HG02840 (cell line): ENCODE results near the gene AMIGO2.
"Not testable (repeated sequence)": the region's sequence is repeated elsewhere in the genome, so short reads cannot be mapped to it uniquely, and the experiment has no call there.

ENCODE experiments used
- ATAC-seq: cut with Tn5 transposase; IDR thresholded peaks from one replicate; pipeline ENCODE4 v1.9.1; 2021; ENCODE audit warnings: mild to moderate bottlenecking, moderate library complexity, moderate number of reproducible peaks; ENCODE audit not compliant: unreplicated experiment, low FRiP score

The AMIGO2 gene

GRCh38 chr12:47075192-47076084 is 4.3 kb downstream of the AMIGO2 start:
- no peak for ATAC-seq

DNA sequence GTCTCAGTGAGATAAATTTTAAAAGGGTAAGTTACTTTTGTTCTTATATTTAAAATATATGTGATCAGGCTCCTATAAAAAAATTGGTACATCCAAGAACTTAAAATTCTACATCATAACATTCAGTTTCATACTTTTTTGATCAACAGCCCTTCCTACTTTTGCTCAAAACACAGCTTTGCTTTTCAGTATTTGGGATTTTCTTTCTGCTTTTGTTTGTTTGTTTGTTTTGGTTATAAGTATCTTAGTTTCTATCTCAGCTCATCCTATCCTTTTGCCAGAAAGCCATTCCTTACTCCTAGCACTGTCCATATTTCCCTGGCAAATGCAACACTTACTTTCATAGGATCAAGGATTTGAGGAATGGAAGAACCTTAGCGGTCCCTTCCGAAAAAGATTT is 5.0 kb downstream of the AMIGO2 start:
- ATAC-seq, result no peak

DNA sequence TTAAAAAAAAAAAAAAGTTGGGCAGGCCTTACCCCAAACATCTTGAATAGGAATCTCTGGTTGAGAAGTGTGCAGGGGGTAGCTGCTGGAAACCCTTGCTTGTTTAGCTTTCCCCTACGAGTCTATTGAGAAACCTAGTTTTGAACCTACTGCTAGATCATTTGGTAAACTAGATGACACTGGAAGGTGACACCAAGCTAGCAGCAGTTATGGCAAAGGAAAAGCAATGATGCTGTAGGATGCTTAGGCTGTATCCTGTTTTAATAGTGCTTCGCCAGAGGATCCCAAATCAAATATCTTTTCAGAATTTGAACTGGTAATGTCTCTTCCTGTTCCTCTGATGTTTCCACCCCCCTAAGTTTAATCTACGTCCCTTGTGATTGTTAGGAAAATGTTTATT is 5.8 kb downstream of the AMIGO2 start:
- ATAC-seq, result no peak

GRCh38 chr12:47071241-47071852 is 8.4 kb downstream of the AMIGO2 start:
- no peak for ATAC-seq

DNA sequence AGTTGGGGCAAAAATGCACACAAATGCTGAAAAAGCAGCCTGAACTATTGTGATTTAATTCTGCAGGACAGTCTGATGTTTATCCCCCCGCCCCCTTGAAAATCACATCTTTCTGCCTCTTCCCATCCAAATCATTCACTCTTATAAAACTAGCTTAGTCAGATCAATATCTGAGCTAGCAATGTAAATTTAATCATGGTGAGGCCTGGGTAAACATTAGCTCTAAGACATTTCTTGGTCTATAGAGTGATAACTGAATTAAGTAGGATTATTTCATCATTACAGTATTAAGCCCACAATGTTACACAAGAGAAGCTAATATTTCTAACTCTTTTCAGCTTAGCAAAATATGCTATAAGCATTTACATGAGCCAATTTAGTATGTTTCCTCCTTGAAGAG is 9.4 kb downstream of the AMIGO2 start:
- no peak for ATAC-seq

DNA sequence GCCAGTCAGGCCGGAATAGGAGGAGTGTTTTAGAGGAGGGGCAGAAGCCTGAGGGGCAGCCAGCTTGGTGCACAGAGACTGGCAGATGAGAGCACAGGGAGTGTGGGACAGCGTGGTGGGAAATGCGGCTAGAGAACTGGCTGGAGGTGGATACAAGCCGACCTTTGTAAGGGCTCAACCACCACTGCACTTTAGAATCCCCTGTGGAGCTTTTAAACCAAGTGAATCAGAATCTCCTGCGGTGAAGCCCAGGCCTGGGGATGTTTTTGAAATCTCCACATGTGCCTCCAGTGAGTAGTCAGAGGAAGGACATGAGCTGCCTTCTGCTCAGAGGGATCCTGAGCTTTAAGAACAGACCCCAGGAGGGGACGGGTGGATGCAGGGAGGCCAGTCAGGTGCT is 11.2 kb downstream of the AMIGO2 start:
- ATAC-seq, result no peak

DNA sequence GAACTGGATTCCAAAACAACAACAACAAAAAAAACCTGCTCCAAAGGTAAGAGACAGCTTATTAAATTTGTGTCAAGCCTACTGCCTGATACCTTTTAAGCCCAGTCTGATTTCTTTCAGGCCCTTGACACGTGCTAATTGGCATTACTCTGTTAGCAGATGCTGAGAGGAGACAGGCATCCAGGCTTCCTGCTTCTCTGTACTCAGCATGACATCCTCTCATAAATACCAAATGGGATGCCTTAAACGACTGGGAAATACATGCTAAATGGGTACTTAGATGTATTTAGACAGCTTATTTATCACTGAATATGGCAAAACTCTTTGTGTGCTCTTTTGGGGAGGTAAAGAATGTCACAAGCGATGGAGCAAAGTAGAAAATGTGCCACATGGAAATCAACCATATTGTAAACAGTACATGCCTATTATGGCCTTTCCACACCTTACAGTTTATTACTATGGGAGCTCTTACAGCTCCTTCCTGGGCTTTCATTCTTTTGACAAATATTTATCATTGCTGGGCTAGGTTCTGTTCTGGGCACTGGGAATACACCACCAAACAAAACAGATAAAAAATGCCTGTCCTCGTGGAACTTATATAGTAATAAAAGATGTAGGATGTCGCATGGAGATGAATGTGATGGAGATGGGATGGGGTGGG is 11.9 kb downstream of the AMIGO2 start:
- no peak for ATAC-seq

DNA sequence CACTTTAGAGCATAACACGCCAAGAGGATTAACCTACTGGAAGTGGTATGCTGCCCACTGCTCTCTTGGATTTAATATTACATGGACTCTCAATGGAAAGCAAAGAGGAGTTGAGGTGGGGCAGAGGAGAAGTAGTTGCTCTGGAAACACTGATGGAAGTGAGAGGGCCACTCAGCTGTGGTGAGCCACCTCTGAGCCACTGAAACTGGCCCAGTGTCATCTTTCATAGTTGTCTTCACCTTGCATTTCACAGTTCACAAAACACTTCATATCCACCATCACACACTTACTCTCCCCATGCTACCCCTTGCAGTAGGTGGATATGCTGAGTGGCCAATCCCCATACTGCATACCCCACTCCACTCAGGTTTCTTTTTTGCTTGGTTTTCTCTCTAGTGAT is 12.6 kb downstream of the AMIGO2 start:
- ATAC-seq, result no peak

GRCh38 chr12:47066278-47067025 is 13.3 kb downstream of the AMIGO2 start:
- no peak for ATAC-seq

GRCh38 chr12:47065546-47065945 is 14.2 kb downstream of the AMIGO2 start:
- no peak for ATAC-seq

GRCh38 chr12:47058640-47059039 is 21.1 kb downstream of the AMIGO2 start:
- not testable (repeated sequence) for ATAC-seq

GRCh38 chr12:47056944-47057343 is 22.8 kb downstream of the AMIGO2 start:
- not testable (repeated sequence) for ATAC-seq

DNA sequence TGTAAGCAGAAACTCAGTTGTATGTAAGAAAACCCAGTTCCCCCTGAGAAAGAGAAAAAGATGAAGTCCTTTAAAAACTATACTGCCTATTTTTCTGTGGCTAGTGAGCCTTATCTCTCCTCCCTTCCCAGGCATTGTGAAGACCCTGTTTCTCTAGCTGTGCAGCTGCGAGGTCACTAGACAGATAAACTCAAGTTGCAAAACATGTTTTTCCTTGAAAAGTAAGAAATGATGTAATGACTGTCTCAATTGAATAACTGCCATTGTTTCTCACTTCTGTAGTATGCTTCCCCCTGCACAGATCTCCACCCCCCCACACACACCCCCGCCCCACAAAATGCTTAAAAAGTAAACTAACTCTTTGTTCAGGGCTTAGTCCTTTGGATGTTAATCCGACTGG is 23.9 kb downstream of the AMIGO2 start:
- not testable (repeated sequence) for ATAC-seq

DNA sequence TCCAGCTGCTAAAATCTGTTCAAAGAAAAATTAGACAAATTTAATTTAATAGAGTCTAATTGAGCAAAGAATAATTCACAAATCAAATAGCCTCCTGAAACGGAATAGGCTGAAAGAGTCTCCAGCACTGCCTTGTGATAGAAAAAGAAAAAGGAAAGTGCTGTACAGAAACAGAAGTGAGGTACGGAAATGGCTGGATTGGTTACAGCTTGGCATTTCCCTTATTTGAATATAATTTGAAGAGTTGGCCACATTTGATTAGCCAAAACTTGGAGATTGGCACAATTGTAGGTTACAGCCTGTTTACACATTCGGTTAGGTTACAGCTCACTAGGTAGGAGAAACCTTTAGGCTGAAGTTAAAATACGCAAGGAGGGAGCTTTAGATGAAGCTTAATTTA is 25.1 kb downstream of the AMIGO2 start:
- no peak for ATAC-seq

- no peak for ATAC-seq
These were observed 25.8 kb downstream of the AMIGO2 start for GRCh38 chr12:47053961-47054360.

- ATAC-seq, result no peak
These were observed 27.5 kb downstream of the AMIGO2 start for GRCh38 chr12:47052274-47052673.

GRCh38 chr12:47051291-47051690 is 28.5 kb downstream of the AMIGO2 start:
- ATAC-seq, result not testable (repeated sequence)

DNA sequence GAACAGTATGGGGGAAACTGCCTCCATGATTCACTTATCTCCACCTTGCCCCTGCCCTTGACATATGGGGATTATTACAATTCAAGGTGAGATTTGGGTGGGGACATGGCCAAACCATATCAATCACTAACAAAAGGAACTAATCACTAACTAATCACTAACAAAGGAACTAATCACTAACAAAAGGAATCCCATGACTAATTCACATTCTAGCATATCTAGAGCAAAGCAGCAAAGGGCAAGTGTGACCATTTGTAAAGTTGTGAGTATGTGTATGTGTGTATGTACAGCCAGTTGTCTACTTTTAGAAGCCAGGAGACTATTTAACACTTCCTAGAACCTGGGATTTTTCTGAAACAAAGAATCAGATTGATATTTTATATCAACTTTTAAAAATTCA is 31.2 kb downstream of the AMIGO2 start:
- ATAC-seq, result no peak

DNA sequence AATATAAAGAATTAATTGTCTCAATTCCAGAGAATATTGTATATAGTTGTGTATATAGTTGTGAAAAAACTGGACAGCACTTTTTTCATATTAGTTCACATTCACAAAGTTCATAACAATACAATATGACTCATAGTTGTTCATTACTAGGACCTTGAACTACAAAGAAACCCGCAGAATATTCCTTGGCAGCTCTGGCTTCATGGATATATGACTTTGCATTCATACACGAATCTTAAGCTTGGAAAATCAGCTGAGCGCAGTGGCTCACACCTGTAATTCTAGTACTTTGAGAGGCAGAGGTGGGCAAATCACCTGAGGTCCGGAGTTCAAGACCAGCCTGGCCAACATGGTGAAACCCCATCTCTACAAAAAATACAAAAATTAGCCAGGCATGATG is 38.4 kb downstream of the AMIGO2 start:
- ATAC-seq, result no peak

DNA sequence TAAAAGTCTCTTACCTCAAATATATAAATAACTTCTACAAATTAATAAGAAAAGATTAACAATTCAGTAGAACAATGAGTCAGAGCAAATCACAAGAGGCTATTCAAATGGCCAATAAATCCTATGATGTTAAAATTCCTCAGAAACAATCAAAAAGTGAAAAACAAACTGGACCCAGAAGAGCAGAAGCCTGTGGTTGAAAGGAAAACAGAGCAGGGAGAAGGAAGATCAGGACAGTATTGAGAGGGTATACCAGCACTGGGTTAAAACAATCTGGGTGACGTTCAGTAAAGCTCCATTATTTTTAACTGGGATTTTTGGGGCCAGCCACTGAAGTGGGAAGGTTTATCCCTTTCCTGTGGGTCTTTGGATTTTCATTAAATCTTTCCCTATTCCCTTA is 40.0 kb downstream of the AMIGO2 start:
- ATAC-seq, result no peak

DNA sequence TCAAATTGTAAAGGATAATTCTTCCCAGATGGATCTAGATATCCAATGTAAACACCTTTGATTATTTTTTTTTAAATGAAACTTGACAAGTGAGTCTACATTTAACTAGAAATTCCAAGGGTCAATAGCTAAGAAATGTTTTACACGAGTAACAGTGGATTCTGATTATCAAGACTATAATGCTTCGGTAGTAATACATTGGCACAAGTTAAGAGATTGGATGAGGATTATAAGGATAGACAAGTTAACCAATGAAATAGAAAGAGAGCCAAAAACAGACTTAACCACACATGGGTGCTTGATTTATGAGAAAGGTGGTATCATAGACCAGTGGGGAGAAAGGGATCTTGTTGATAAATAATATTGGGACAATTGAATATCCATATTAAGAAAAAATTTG is 40.7 kb downstream of the AMIGO2 start:
- ATAC-seq, result no peak
